Chondrocyte (in vitro differentiated cells): ENCODE data around the gene ATG5. TPM values are rescaled to one million over a fixed set of nuclear protein-coding genes. Genes with fewer than 3 reads are reported as not detected.

ENCODE experiments used
- DNase-seq: peaks from one replicate; pipeline ENCODE4 v3.0.0; 2021; ENCODE audit warnings: mixed read lengths, low spot score
- H3K27ac Mint-ChIP-seq: one replicate; pipeline ENCODE4 v1.8.0; 2021; ENCODE audit warnings: mild to moderate bottlenecking, moderate library complexity, mixed read lengths; ENCODE audit not compliant: unreplicated experiment
- H3K27me3 Mint-ChIP-seq: 2 replicates; pipeline ENCODE4 v1.8.0; 2021; ENCODE audit warnings: low read depth, mixed read lengths
- H3K36me3 Mint-ChIP-seq: 2 replicates; pipeline ENCODE4 v1.8.0; 2021; ENCODE audit warnings: low read depth, mixed read lengths
- H3K4me1 Mint-ChIP-seq: 2 replicates; pipeline ENCODE4 v1.8.0; 2021; ENCODE audit warnings: low read depth, mild to moderate bottlenecking, mixed read lengths
- H3K4me3 Mint-ChIP-seq: one replicate; pipeline ENCODE4 v1.8.0; 2021; ENCODE audit warnings: mild to moderate bottlenecking, moderate library complexity, mixed read lengths; ENCODE audit not compliant: unreplicated experiment
- H3K9me3 Mint-ChIP-seq: 2 replicates; pipeline ENCODE4 v1.8.0; 2021; ENCODE audit warnings: low read depth, mixed read lengths
- CTCF ChIP-seq: fragments of 200-600 bp; sonication (generic); IDR thresholded peaks from 2 replicates; pipeline ENCODE4 v1.5.0; 2021; ENCODE audit warnings: antibody characterized with exemption, mild to moderate bottlenecking, moderate library complexity
- total RNA-seq: library from RNA; stranded (reverse); gene quantifications from 3 replicates; pipeline ENCODE4 v1.2.1, GENCODE V29; 2021

The ATG5 gene
- total RNA-seq, 1 donor from 2014 or later = 23.7 TPM

DNA sequence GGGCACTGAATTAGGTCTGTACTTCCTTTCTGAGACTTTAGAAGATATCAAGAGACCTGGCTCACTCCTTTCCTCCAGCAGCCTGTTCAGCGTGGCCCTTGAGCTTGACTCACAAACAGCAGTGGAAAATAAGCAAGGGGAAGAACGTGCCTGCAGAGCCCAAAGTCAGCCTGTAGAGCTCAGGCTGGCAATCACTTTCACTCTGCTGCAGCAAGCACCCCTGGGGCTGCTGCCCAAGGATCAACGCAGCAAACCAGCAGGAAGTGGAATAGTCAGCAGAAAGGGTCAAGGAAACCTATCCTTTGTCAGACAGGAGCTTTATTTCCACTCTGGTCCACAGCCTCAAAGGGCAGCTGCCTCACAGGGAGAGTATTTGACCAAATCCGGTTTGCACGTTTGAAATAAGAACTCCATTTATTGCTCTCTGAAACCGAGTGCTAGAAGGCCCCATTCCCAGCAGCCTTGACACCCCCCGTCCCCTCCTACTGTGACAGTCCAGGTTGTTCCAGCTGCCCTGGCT is 162.1 kb downstream of the ATG5 start:
- TF ChIP-seq CTCF = peak; percentile 25
- H3K4me1 Mint-ChIP-seq = peaks cover 27% of the 10 kb centered on the region
- H3K27ac Mint-ChIP-seq = no peak overlapping the region
- H3K27me3 Mint-ChIP-seq = no peaks in the 10 kb centered on the region
- H3K9me3 Mint-ChIP-seq = no peaks in the 10 kb centered on the region
- no peaks in the 10 kb centered on the region for H3K36me3 Mint-ChIP-seq
- no peak for DNase-seq
- no peak overlapping the region for H3K4me3 Mint-ChIP-seq

DNA sequence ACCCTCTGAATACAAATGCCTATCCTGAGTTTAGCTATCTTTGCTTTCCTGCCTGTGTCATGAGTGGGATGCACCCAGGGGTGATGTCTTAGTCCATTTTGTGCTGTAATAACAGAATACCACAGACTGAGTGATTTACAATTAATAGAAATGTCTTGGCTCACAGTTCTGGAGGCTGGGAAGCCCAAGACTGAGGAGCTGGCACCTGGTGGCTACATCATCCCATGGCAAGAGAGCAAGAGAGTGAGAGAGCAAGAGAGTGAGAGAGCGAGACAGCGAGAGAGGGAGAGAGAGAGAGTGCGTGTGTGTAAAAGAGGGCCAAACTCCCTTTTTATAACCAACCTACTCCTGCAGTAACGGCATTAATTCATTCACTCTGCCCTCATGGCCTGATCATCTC is 162.6 kb downstream of the ATG5 start:
- H3K27ac Mint-ChIP-seq = no peak overlapping the region
- H3K4me3 Mint-ChIP-seq = no peak overlapping the region

GRCh38 chr6:106161893-106162292 is 163.7 kb downstream of the ATG5 start:
- H3K27ac Mint-ChIP-seq = no peak overlapping the region
- no peak for DNase-seq
- H3K4me3 Mint-ChIP-seq = no peak overlapping the region
- H3K27me3 Mint-ChIP-seq = no peaks in the 10 kb centered on the region
- no peak for TF ChIP-seq CTCF
- H3K4me1 Mint-ChIP-seq = peaks cover 27% of the 10 kb centered on the region
- peaks cover 3% of the 10 kb centered on the region for H3K36me3 Mint-ChIP-seq
- H3K9me3 Mint-ChIP-seq = no peaks in the 10 kb centered on the region

More for the DNA sequence above, 162.6 kb downstream of the ATG5 start:
- peaks cover 27% of the 10 kb centered on the region for H3K4me1 Mint-ChIP-seq
- no peaks in the 10 kb centered on the region for H3K27me3 Mint-ChIP-seq
- DNase-seq = no peak
- no peaks in the 10 kb centered on the region for H3K9me3 Mint-ChIP-seq
- TF ChIP-seq CTCF = no peak
- H3K36me3 Mint-ChIP-seq = no peaks in the 10 kb centered on the region

DNA sequence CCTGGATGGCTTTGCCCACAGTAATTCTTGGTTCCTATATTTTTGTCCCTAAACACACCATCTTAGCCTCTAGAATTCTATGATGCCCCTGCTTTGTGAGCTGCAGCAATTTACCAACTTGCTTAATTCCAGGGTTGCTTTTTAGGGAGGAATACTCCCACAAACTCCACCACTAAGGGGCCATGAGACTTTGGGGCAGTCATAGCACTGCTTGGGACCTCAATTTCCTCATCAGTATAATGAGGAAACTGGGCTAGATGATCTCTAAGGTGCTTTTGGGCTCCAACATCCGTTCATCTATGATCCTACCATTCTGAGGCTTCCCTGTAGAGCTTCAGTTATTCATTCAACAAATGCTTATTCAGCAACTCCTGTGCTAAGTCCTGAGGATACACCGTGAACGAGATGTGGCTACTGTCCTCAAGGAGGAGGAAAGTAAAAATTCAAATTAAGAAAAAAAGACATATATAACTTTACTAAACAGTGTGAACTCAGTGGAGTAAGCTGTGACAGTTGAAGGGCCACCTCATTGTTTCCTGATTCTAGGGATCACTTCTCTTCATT is 164.2 kb downstream of the ATG5 start:
- Mint-ChIP-seq H3K9me3 (no peaks in the 10 kb centered on the region), H3K36me3 (peaks cover 3% of the 10 kb centered on the region), H3K4me3 (no peak overlapping the region), H3K4me1 (peaks cover 27% of the 10 kb centered on the region), H3K27me3 (no peaks in the 10 kb centered on the region), H3K27ac (no peak overlapping the region)
- no peak for DNase-seq
- no peak for TF ChIP-seq CTCF

- Mint-ChIP-seq H3K4me1 (peaks cover 27% of the 10 kb centered on the region), H3K9me3 (no peaks in the 10 kb centered on the region), H3K4me3 (no peak overlapping the region), H3K27ac (no peak overlapping the region), H3K36me3 (peaks cover 3% of the 10 kb centered on the region), H3K27me3 (no peaks in the 10 kb centered on the region)
- no peak for DNase-seq
- no peak for TF ChIP-seq CTCF
Observed at GRCh38 chr6:106160189-106160588, 165.4 kb downstream of the ATG5 start.
